HG03095 (cell line): ENCODE results near the gene CARD10.

Source experiments
- ATAC-seq: cut with Tn5 transposase; IDR thresholded peaks from one replicate; pipeline ENCODE4 v1.9.1; 2021; ENCODE audit warnings: moderate library complexity; ENCODE audit not compliant: unreplicated experiment

The CARD10 gene

DNA sequence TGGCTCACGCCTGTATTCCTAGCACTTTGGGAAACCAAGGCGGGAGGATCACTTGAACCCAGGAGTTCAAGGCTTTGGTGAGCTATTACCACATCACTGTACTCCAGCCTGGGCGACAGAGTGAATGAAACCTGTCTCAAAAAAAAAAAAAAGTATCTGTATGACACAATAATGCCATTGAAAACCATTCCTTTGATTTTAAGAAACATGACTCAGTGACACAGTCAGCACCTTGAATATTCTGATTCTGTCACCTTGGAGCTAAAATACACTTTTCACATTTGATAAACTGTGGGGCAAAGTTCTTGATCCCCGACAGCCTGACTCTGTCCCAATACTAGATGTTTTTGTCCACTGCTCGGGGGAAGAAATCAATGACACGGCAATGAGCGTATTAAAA is 75.2 kb downstream of the CARD10 start:
- ATAC-seq = no peak

DNA sequence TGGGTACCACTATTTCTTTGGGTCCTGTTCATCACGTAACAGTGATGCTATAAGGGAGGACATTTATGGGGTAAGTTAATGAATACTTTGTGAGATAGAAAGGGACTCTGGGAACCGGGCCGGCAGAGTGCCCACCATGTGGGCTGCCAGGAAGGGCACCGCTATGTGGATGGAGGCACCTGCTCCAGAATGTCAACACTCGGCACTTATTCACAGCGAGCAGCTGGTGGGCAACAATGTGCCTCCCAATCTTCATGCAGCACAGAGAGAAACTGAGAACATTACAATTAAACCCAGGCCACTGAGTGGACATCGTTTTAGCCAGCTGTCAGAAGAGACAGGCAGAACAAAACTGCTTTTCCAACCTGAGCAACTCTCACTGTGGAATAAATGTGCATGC is 76.1 kb downstream of the CARD10 start:
- no peak for ATAC-seq

DNA sequence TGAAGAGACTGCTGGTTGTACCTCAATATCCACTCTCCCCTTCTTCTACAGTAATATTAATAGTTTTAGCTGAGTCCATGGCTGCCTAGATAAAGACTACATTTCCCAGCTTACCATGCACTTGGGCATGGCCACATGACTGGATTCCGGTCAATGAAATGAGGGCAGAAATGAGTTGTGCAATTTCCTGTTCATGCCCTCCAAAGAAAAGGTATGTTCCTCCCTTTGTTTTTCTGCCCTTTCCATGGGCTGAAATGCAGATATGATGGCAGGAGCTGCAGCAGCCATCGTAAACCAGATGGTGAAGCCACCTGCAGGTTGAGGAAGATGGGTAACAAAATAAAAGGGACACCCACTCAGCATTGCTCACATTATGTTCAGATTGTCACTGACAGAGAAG is 76.7 kb downstream of the CARD10 start:
- ATAC-seq = no peak

DNA sequence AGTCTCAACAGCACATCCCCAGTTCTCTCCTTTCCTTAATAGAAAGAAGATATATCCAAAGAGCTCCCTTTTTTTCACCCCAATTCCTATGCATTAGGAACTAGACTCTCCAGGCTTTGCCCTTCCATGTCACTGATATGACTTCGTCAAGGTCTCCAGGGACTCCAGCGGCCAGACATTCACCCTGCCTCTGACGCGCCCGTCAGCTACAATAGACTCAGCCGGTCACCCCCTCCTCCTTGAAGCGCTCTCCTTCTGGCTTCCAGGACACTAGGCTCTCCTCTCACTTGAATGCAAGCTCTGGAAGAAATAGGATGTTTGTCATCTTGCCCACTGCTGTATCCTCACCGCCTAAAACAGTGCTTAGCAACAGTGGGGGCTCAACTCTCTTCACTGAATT is 77.1 kb downstream of the CARD10 start:
- no peak for ATAC-seq

DNA sequence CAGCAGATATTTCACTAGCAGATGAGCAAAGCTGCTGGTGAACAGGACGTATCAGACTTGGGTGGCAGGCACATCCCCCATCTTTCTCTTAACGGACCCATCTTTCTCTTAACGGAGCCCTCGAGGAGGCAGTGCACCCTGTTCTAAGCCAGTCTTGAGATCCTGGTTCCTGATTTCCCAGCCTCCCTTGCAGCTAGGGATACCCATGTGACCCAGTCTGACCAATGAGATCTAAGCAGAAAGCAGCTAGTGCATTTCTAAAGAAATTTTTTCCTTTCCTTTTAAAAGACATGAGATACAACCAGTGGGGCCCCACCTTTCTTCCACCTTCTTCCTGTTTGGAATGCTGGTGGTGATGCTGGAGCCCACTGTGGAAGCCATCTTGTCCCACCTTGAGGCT is 78.3 kb downstream of the CARD10 start:
- no peak for ATAC-seq
